RWPE1 (cell line): ENCODE data around the gene IMPG1.

ENCODE experiments used
- CTCF ChIA-PET: fragments of 350-600 bp; sonication (Branson Sonifier 250); formaldehyde crosslinking; extraction: SDS; loops from one replicate; lab custom pipeline; 2021; lab: Yijun Ruan, JAX
- POLR2A ChIA-PET: fragments of 400-600 bp; formaldehyde crosslinking; extraction: SDS; loops from one replicate; lab custom pipeline; 2020; ENCODE audit warnings: antibody characterized with exemption; ENCODE audit not compliant: low non-redundant PET; lab: Yijun Ruan, JAX
- DNase-seq: peaks from one replicate; pipeline ENCODE4 v3.0.0; 2012; ENCODE audit warnings: low spot score
- H3K27ac ChIP-seq: fragments of 450-650 bp; 2 replicates; pipeline ENCODE4 v1.5.1; 2017
- TF ChIP-seq, protein P1 (sequence below): fragments of 450-650 bp; conservative IDR thresholded peaks from 2 replicates; pipeline ENCODE4 v1.5.1; 2017; ENCODE audit warnings: low read depth, mild to moderate bottlenecking

Gene IMPG1

DNA sequence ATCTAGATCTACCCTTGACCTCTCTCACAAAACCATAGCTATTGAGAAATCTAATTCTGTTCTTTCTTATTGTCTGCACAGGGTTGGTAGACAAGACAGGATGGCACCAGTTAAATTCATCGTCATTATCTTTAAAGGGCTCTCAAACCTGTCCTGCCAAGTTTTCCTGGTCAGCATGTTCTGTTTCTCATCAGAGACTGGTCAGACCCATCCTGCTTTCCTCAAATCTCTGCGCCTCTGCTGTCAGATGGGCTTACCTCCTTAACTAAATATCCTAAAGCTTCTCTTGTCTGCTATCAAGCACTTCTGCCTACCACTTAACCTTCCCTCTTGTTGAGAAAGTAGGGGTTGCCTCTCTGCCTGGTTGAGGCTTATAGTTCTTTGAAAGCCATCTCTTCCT, 198.2 kb downstream of the IMPG1 start:
- POLR2A ChIA-PET: no interaction called here
- TF ChIP-seq, protein P1, sequence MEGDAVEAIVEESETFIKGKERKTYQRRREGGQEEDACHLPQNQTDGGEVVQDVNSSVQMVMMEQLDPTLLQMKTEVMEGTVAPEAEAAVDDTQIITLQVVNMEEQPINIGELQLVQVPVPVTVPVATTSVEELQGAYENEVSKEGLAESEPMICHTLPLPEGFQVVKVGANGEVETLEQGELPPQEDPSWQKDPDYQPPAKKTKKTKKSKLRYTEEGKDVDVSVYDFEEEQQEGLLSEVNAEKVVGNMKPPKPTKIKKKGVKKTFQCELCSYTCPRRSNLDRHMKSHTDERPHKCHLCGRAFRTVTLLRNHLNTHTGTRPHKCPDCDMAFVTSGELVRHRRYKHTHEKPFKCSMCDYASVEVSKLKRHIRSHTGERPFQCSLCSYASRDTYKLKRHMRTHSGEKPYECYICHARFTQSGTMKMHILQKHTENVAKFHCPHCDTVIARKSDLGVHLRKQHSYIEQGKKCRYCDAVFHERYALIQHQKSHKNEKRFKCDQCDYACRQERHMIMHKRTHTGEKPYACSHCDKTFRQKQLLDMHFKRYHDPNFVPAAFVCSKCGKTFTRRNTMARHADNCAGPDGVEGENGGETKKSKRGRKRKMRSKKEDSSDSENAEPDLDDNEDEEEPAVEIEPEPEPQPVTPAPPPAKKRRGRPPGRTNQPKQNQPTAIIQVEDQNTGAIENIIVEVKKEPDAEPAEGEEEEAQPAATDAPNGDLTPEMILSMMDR: no peak
- no peak overlapping the region for H3K27ac ChIP-seq
- no peak for DNase-seq
- CTCF ChIA-PET: no interaction called here
